Activated CD4-positive, alpha-beta T cell treated with anti-CD3 and anti-CD28 coated beads, Interleukin-2, amount 50 U/mL, for 1 hour (primary cell): ENCODE data around the gene NHEJ1.
A peak's percentile ranks its signal among the peaks of the same experiment; 100 is the strongest.

ENCODE experiments used
- DNase-seq: peaks from one replicate; pipeline ENCODE4 v3.0.0-alpha.2; 2020

NHEJ1 gene

GRCh38 chr2:219084791-219085190, 75.8 kb downstream of the NHEJ1 start:
- DNase-seq, result no peak

GRCh38 chr2:219082332-219082958, 78.2 kb downstream of the NHEJ1 start:
- DNase-seq, result no peak

DNA sequence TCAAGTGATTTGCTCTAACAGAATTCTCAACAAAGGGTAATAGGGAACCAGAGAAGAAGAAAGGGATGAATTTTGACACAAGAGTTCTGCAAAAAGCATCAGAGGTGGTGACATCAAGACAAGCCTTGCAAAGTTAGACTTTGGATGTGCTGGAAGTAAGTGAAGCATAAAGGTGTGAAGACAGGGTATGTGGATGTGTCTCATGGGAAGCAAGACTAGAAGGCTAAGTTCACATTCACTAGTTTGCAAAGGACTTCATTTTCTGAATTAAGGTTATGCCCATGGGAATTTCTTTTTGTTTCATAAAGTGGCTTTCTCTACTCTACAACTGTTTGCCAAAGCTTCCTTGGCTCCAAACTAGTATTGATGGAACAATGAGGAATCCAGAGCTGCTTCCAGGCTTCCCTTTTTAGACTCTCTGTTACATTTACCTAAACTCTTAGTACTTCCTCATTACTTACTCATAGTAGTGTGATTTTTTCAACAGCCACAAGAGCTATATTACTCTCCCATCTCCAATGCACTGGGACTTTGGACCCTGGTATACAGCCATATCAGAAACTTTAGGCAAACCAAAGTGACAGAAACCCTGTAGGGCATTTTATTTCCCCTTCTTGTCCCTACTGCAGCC, 78.8 kb downstream of the NHEJ1 start:
- no peak for DNase-seq

- DNase-seq, result no peak
Measured at GRCh38 chr2:219081096-219081495, 79.5 kb downstream of the NHEJ1 start.

DNA sequence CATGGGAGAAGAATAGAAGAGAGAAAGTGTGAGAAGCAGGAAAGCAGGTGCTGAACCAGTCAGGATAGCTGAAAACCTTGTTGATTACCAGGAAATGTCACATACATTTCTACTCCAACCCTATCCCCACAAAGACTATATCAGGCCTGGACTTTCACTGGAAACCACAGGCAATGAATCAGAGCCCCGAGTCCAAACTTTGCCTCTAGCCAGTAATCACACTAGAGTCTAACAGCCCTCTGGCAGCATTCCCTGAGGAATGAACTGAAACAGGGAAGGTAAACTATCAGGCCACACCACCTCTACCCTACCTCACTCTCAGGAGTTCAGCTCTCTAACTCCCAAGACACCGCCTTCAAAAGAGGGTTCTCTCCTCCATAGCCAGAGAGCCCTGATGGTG, 81.2 kb downstream of the NHEJ1 start:
- no peak for DNase-seq

GRCh38 chr2:219078951-219079350, 81.7 kb downstream of the NHEJ1 start:
- DNase-seq, result no peak

- no peak for DNase-seq
Measured at GRCh38 chr2:219078126-219078525, 82.5 kb downstream of the NHEJ1 start.

GRCh38 chr2:219076253-219076652, 84.4 kb downstream of the NHEJ1 start:
- no peak for DNase-seq

- no peak for DNase-seq
Measured at GRCh38 chr2:219073413-219074129, 87.0 kb downstream of the NHEJ1 start.

GRCh38 chr2:219072741-219073250, 87.8 kb downstream of the NHEJ1 start:
- no peak for DNase-seq

GRCh38 chr2:219071131-219071816, 89.3 kb downstream of the NHEJ1 start:
- DNase-seq, result no peak

DNA sequence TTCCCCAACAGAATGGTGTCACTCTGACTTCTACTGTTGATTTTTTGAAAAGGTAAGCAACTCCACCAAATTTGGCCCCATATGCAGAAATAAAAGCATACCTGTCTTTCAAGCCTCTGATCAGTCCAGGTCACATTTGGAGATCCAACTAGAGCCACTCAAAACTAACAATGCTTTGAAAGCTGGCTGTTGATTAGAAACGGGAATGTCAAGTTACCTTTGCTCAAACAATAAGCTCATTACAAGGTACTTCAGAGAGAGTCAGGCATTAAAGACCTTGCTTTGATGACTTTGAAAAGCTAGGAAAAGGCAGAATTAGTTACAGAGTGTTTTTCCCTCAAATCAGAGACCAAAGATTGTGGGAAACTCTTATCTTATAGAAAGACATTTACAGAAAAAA, 95.1 kb downstream of the NHEJ1 start:
- no peak for DNase-seq

DNA sequence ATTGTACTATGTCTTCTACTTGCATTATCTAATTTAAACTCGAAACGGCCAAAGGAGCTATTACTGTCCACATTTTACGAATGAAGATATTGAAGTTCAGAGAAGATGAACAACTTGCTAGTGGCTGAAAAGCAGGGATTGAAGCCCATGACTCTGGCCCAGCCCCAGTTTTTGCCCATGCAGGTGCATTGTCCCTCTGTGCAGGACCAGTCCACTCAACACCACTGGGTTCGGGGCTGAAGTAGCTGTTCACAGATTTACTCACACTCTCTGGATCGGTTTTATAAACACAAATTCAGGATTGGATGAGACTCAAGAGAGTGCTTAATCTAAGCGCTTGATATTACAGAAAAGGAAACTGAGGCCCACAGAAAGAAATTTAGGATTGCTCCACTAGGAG, 98.5 kb downstream of the NHEJ1 start:
- DNase-seq, result no peak

- DNase-seq, result no peak
Measured at GRCh38 chr2:219060821-219061791, 99.5 kb downstream of the NHEJ1 start, which contains the start of gene IHH. Gene IHH, minus strand, starts transcription at chr2:219060921. Its CDS starts 454 bp downstream, at chr2:219060467.

- no peak for DNase-seq
Measured at GRCh38 chr2:219059725-219060682, 100.6 kb downstream of the NHEJ1 start.

DNA sequence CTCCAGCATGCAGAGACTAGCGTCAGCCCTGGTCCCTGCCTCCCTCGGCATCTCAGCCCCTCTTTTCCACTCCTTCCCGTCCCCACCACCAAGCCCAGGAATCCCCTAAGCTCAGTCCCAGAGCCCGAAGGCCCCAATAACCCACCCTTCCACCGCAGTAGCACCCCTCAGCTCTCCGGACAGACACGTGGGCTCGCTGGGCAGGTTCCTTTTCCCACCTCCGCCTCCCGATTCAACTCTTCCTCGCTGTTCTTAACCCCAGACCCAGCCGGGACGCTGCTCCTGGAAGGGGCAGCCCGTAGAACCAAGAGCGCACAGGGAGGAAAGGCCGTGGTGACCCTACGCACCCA, 101.3 kb downstream of the NHEJ1 start:
- DNase-seq, result no peak

DNA sequence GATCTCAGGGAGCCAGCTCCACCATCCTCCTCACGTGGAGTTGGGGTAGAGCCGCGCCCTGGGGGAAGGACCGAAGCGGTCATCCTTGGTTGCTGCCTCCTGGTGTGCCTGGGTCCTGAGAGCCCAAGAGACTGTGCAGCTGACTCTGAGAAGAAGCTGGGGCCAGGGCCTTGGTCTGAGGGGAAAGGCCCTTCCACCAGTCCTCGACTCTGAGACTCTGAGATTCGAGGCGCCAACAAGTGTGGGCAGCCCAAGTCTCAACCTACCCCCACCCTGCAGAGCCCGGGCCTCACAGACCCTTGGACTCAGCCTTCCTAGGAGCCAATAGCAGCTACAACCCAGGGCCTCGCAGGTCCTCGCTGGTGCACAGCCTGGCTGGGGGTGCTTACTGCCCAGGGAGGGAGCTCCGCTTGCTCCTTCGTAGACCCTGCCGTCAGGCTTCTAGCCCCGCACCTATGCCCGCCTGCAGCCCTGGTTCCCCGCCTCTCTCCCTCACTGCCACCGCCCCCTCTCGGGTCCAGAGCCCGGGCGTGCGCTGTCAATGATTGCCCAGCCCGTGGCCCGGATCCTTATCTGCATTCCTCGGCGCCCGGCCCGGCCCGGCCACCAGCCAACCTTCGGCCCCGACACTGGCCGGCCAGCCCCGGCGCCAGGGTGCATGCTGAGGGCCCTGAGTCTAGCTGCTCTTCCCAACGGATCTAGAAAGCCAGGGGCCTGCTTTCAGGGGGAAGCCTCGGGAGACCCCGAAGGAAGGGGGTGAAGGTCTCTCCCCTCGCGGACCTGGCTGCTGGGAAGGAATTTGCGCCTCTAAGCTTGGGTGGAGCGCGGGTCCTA, 101.9 kb downstream of the NHEJ1 start:
- no peak for DNase-seq

GRCh38 chr2:219057709-219058540, 102.7 kb downstream of the NHEJ1 start:
- peak; percentile 77 for DNase-seq
